Left kidney (tissue), 2 donors: ENCODE measurements around the gene BNC2. TPM values are rescaled to one million over a fixed set of nuclear protein-coding genes. Genes with fewer than 3 reads are reported as not detected.
A peak's percentile ranks its signal among the peaks of the same experiment; 100 is the strongest.

Experiments
- DNase-seq: peaks from one replicate; pipeline ENCODE4 v3.0.0-alpha.2; 2013
- polyA plus RNA-seq: library from polyadenylated mRNA; unstranded; fragments of 120-200 nt; gene quantifications from one replicate; pipeline ENCODE4 v1.2.1, GENCODE V29; 2013; ENCODE audit not compliant: insufficient read length

BNC2 gene
- polyA plus RNA-seq, 1 donor = 10.3 TPM

DNA sequence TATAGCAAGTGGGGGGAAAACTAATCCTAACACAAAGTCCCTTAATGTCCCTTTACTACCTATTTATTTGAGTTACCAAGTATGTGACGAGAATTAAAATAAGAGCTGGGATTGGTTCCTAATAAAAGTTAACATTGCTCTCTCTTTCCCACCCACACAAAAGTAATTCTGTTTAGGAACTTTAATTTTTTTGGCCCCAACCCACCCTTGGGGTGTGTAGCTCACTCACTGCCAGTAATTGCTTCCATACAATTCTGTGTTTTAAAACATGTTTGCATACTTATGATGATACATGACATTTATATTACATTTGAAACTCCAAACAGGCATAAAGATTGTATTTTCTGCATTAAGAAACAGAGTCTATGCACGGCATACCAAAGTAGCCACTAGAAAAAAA lies 106.5 kb downstream of the BNC2 start:
- DNase-seq = no peak

DNA sequence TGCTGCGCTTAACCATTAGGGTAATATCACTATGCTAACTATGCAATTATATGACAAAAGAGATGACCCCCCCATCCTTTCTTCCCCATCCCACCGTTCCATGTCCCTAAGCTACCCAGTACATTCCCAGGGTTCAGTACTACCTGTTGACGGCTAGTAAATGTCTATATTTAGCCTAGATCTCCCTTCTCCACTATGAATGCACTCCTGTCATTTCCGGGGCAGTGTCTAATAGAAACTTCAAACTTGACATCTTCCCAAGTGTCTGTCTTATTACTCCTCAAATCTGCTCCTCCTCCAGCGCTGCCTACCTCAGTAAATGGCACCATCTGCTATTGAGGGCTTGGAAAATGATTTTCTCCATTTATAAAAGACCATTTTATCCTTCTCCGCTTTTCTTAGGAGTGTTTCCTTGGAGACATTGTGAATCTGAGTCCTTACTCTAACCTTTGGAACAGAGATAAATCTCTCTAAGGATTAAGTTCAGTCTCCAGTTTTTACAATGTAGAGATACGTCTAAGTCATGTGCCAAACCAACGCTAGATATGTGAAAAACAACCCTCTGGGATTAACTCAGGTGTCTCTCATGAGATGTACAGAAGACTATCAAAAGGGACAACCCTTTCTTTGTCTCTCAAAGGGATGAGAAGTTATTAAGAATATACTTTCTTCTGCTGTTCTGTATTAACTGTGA lies 114.9 kb downstream of the BNC2 start:
- no peak for DNase-seq

DNA sequence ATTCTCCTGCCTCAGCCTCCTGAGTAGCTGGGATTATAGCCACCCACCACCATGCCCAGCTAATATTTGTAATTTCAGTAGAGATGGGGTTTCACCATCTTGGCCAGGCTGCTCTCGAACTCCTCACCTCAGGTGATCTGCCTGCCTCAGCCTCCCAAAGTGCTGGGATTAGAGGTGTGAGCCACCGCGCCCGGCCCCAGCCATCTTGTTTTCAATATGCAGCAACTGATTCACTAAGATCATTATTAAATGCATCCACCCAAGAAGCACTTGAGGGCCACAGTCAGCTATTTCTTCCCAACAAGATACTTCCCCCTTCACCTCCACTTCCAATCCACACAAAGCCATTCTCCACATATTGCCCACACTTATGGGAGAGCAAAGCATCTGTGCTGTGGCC lies 115.8 kb downstream of the BNC2 start:
- DNase-seq = no peak

DNA sequence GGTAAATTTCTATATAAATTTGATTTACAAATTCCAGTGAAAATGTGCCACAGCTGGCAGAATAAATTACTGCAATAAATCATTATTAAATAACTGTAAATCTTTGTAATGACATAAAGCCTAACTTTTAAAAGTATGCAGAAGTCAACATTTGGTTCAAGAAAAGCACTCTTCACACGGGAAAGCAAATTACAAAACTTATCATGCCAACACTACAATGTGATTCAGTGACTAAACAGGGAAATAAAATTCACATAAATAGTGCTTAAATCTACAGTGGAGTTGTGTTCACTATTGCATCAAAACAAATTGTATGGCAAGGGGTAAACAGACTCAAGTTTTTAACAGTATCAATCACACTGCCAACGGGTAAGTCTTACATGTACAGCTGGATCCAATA lies 117.2 kb downstream of the BNC2 start:
- DNase-seq = no peak

DNA sequence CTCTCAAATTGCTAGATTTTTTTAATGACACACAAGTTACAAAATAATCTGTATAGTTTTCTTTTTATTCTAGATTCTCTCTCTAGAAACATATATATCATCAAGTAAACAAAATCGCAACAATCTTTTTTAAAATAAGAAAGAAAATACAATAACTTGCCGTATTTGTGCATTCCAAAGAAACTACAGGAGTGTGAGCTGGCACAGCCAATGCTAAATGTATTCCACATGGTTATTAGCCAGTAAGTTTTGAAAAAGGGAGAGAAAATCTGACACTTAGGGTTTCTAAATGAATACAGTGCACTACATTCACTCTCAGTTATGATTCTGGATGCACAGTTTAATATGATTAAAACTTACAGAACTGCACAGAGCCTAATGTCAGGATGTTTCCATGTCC lies 117.9 kb downstream of the BNC2 start:
- DNase-seq = no peak

DNA sequence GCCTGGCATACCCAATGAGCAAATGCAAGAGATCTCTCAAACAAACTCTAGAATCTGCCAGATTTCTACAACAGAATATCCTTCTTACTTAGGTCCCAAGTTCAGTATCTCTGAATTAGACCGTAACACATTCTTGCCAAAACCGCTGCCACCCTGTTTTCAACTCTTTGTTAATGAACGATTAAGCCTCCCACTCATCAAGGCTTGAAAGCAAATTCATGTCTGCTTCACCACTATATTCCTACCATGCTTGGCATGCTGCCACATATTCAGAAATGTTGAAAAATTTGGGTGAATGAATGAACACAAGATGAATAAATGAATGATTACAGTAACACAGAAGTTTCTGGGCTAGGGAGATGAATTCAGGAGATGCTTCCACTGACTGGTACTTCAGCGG lies 119.9 kb downstream of the BNC2 start:
- no peak for DNase-seq

DNA sequence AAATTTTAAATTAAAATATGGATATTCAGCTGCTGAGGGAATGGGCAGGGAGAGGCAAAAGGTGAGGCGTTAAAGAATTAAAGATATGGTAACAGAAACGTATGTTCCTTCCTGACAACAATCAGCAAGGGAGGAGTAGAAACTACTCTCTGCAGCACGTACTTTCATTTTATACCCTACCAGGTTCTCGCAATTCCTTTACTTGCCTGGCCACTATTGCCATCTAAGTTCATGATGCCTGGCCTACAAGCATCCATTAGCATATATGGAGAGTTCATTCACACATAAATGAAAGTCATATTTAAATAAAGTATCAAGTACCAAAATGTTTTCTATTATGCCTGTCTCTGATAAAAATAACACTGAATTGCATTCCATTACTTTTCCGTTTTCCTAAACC lies 125.1 kb downstream of the BNC2 start:
- DNase-seq = no peak

DNA sequence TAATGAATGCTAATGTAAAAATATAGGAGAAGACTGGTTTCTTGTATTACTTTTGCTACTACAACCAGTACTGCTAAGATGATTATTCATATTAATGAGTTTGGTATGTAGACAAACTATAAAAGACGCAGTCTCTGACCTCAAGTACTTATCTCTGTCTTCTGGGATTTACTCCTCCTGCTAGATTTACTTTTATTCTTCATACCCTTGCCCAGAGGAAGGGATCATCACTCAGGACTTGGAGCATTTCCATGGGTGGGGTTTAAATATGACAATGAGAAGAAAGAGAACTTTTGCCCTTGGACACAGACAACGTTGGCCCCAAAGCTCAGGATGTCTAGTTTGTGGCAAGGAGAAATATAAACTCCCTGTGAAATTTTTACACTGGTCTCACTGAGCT lies 126.1 kb downstream of the BNC2 start:
- no peak for DNase-seq

DNA sequence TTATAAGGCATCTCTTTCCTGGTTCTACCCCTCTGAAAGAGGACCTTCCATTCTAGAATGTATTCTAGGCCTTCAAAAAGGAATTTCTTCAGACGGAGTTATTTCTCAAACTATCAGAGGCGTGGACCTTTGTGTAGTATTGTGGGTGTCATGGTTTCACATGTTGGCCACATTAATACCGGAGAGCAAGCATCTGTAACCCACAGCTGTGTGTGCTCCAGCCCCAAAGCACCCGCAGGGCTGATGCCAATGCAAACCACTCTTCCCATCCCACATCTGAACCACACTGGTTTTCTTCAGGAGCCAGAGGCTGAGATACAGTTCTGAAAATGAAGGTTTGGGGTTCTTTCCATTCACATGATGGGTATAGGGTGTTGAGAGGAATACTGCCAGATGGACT lies 127.1 kb downstream of the BNC2 start:
- DNase-seq = no peak

DNA sequence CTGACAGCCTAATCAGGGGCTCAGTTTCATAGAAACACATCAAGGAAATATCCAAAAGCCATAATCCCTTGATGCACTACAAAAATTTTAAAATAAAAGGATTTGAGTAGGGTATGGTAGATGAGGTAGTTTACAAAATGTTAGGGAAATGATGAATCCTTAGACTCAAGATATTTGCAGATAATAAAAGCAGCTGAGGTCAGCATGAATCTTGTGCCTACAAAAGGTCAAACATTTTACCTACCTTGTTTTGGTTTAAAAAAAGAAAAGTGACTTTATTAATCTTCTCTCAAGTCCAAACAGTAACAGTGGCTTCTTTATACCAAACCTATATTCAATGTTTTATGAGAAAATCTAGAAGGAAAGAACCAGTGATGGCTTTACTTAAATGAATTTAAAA lies 135.5 kb downstream of the BNC2 start:
- DNase-seq = no peak

DNA sequence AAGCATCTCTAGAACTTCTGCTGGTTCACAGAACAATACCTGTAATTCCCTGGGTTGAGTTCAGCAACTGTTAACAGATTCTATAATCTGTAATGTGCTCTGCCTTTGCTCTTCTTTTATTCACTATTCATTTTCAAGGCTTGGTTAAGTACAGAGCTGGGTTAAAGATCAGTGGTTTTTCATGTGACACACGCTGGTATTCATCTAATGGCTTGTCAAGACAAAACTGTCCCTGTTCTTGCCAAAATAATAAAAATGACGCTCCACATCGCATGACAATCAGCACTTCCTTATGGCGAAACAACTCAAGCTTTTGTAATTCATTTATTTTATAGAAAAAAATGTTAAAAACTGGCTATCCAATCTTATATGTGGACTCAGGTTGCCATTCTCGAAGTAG lies 137.9 kb downstream of the BNC2 start:
- DNase-seq = no peak

DNA sequence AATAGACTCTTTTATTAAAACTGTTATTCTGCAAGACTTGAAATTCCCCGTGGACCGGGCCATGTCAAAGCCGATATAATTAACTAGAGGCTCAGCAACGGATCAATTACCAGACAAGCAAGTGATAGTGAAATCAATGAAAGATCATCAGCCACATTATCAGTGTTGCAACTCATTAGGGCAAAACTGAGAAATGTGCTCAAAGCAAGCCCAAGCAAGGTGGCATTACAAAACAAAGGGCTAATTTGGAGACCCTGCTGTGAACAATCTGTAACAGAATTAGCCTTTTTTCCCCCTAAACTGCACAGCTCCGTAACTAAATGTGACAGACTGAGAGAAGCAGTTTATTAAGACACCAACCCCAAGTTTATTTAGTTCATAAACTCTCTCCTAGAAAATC lies 140.3 kb downstream of the BNC2 start:
- no peak for DNase-seq

DNA sequence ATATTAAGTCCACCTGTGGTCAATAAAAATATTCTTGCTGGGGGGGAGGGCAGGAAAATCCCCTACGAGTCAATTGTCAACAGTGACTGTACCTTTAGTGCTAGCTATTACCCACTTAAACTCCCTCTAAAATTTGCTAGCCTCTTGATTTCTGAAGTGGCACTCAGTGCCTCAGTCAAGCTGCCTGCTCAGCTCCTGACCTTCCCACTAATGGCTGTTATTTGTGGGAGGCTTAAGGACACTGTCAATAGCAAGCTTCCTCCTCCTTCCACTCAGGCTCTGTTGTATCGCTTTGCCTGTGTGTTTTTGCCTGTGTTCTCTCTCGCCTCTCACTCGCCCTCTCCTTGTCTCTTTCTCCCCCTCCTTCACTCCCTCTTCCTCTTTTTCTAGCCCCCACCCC lies 140.8 kb downstream of the BNC2 start:
- DNase-seq = no peak

DNA sequence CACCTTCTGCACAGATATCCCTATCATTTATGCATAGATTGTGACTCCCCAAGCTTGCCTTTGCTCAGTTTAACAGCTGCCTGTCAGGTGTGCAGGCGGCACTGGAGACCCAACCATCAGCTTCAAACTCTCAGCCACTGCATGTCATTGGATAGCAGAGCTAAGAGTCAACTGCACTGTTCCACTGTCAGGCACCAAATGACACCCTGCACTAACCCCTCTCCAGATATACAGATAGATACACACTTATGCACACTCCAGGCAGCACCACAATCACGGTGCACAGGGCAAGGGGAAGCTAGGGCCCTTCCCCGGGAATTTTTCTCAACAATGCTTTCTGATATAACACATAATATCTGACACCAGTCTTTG lies 142.3 kb downstream of the BNC2 start:
- no peak for DNase-seq

DNA sequence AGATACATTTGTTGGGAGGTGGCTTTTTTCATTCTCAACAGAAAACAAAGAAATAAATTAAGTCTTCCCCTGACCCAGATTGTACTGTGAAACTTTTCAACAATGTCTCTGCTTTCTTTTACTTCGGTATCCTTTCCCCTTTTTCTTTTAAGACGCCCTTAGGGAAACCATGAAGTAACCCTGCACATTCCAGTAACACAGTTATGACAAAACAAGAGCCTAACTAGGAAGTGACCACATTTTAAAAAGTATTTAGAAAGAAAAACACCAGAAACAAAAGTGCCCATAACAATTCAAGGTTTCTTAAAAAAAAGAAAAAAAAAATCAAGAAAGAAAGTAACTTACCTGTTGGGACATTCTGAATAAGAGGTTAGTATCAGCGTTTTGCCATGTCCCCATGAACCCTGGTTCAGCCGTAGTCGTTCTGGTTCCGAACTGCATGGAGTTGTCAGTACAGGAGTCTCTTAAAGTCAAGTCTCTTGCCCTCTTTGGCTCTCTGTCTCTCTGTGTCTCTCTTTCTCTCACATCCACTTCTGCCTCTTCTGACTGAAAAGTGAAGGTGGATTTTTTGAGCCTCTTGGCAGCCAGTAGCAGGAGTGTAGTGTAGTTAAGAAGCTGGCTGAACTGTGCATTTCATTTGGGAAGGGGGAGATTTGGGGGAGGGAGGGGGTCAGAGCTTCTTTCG lies 142.9 kb downstream of the BNC2 start:
- no peak for DNase-seq

DNA sequence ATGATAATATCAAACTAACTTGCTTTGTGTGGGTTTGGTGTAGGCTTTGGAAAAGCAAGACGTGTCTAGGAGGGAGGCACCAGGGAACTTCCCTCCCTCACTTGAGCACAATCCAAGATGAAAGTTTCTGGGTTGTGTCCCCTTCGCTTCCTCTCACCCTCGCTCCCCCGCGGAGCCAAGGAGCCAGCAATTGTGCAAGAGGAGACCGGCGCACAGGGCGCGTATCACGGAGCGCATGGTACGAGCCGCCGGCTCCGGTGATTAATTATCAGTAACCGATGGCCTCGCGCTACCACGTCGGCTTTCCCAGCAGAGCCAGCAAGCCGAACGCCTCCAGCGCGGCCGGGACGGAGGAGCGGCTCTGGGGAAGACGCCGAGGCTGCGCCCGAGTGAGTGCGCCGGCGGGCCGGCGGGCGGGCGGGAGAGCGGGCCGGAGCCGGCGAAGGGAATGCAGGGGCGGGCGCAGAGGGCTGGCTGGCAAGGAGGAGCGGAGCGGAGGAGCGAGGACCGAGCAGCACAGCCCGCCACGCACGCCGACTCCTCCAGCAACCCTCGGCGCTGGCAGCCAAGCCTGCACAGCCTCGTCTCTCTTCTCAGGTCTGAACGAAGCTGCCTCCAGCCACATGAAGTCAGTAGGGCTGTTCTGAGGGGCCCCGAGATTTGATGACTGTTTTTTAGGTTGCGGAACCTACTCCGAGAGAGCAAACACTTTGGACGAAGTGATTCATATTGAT lies 143.6 kb downstream of the BNC2 start:
- DNase-seq = peak; percentile 71

DNA sequence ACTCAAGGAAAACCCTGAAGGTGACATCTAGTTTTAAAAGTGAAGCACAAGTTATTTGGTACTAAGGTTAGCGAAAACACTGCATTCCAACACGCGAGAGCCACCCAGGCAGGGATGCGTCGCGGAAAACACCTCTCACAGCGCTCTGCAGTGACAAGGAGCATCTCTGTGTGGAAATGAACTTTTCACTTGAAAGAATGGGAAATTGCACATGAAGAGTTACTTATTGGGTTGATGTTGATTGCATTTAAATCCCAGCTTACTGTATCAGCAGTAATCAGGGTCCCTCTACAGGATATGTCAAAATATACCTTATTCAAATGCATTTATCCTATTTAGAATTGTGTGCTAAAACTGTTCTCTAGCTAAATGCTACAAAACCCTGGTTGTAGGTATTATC lies 144.4 kb downstream of the BNC2 start:
- no peak for DNase-seq

DNA sequence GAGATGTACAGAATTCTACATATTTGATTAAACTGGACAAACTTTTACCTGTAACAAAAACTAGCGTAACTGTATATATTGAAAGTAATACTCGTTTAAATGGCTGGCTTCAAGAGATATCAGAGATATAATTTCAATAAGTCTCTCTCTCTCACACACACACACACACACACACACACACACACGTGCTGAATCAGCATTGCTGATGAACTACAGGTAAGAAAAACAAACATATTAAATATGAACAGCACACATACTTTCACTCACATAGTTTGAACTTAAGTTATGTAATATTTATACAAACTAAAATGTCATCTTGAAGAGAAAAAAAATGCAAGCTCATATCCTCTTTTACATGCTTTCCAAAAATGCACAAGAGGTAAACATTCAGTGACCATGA lies 145.4 kb downstream of the BNC2 start:
- DNase-seq = no peak

DNA sequence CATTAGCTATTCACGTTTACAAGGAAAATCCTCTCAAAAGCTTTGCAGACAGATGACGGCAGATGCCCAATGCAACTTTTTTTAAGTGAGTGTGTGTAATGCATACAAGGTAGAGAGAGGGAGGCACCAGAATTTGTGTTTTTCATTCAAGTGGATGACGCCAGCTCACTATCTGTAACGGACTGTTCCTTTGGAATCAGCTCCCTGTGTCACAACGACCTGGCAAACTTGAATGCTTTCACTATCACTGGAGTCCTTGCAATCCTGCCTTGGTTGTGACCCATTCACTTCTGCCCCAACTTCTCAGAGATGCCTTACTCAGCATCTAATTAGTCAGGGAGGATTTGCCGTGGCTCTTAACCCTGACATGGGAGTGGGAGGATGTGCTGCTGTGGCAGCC lies 148.5 kb downstream of the BNC2 start:
- DNase-seq = no peak

DNA sequence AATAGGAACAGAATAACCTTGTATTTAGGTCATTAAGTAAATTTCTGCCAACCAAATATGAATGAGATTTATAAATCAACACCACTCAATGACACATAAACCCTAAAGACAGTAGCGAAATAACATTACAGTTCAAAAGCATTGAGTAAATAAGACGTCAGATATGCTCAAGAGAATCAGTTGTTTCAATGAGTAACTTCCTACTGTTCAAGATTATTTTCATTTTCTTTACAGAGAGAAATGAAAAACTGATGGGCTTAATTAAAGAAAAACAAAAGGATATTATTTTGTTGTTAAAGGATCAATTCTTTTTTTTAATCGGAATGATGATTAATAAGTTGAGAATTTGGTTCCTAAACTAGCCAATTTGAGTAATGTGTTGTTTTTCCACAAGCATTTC lies 150.1 kb downstream of the BNC2 start:
- DNase-seq = no peak

DNA sequence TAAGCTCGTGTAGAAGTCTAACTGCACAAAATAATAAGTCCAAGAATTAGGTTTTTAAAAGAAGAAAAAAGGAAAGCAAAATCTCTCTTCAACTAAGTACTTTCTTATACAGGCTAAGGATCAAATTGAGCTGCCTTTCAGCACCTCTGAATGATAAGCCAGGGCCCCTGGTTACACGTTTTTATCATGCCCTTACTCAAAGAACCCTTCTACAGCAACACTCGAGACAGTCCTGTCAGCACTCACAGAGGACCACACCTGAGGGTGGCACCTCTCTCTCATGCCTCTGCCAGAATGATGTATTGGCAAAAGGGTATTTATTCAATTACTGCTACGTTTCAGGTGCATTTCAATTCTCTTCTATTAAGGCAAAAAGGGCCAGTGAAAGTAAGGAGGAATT lies 150.5 kb downstream of the BNC2 start:
- DNase-seq = no peak

DNA sequence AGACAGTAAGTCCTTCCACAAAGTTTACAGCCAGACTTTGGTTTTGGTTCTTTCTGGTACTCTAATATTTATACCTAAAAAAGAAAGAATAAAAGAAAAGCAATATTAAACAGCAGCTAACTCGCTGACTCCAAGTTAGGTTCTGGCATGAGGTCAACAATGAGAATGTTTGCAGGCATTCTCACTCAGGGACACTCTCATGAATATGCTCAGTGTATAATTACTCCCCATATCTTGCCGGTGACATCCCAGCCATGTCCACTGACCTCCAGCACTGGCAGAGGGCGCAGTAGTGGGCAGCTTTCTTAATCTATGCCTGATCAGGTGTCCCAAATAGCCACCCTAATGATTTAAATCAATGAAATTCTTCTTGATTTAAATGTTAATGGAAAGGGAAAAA lies 151.5 kb downstream of the BNC2 start:
- DNase-seq = no peak

DNA sequence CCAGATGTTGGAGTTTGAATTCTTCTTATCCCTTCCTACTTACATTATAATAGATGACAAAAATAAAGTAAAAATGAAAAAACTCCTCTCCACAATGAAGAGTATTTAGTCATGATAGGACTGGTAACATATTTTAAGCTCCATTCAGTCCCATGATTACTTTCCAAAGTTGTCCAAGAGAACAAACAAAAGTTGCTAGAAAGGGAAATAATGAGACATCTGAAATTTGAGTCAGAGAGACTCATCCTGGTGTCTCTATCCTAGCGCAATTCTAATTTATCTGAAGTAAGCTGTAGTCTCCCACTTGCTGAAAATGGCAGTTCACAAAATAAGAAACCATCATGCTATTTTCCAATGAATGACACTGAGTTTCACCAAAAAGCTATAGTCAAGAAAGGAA lies 152.2 kb downstream of the BNC2 start:
- no peak for DNase-seq

DNA sequence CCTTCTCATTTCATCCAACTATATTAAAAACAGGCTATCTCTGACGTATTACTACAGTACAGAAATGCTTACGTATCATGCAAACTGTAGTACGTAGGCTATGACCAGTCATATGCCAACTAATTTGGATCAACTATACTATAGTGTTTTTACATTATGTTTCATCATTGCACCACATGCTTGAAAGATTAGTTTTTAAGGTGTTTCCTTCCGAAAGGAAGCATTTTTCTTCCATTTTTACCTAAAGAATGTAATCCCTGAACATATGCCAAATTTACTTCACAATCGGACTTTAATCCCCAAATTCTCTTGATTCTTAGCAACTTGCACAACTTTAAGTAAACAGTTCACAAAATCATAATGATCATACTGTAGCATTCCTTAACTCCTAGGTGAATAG lies 153.9 kb downstream of the BNC2 start:
- DNase-seq = no peak
